ENCODE results near the gene PAK5.
A peak's percentile ranks its signal among the peaks of the same experiment; 100 is the strongest.

Gene PAK5

DNA sequence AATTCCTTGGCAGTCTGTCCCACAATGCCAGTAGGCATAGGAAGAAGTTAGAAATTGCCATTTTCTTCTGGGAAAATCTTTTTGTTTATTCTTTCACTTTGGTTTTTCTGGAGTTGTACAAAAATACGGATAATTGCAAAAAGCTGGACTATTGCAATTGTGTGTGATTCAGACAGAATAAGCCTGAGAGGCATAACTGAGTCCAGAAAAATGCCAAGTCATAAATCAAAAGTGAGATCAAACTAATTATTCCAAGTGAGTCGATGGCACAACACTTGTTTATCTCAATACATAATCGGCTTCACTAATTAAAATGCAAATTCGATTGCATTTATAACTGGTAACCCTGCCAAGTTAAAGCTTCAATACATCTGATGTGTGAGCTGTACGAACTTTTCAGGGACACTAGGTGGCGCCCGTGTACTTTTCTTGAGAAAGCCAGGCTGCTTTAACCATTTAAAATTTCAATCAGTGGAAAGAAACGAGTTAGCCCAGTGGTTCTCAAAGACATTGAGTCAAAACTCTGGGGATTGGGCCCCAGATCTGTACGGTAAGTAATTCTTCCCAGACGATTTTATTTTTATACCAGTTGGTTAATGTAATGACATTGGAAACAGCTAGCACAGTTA lies 221.9 kb downstream of the PAK5 start:
- H3K9ac ChIP-seq (ENCODE audit: low read length), result no peak overlapping the region
- peaks cover 7% of the 10 kb centered on the region for H3K4me1 ChIP-seq (ENCODE audit: control insufficient read depth, insufficient read depth, low read length)
- no peaks in the 10 kb centered on the region for H3K36me3 ChIP-seq (ENCODE audit: control insufficient read depth, insufficient read depth, low read length, severe bottlenecking)
- peak; percentile 87 for DNase-seq (ENCODE audit: low read depth)
- H3K9me3 ChIP-seq (ENCODE audit: control insufficient read depth, low read length), result no peaks in the 10 kb centered on the region
- H3K27me3 ChIP-seq (replicated peaks; ENCODE audit: control insufficient read depth, insufficient read depth, low read length), result peaks cover 18% of the 10 kb centered on the region
- H3K4me3 ChIP-seq (ENCODE audit: low read length), result no peak overlapping the region

DNA sequence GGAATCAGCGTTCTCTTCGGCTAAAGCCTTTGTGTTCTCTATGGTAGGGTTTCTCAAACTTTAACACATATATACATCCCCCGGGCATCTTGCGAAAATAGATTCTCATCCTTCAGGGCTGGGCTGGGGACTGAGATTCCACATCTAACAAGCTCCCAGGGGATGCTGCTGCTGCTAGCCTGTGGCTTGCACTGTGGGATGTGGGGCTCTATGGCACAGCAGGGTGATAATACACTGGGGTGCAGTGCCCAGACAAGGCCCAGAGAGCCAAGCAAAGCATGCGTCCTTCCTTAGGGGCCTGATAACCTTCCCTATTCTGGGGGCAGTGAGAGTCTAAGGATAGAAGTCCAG lies 222.4 kb downstream of the PAK5 start:
- H3K27me3 ChIP-seq (replicated peaks; ENCODE audit: control insufficient read depth, insufficient read depth, low read length), result peaks cover 19% of the 10 kb centered on the region
- no peaks in the 10 kb centered on the region for H3K9me3 ChIP-seq (ENCODE audit: control insufficient read depth, low read length)
- H3K9ac ChIP-seq (ENCODE audit: low read length), result no peak overlapping the region
- H3K36me3 ChIP-seq (ENCODE audit: control insufficient read depth, insufficient read depth, low read length, severe bottlenecking), result no peaks in the 10 kb centered on the region
- H3K4me3 ChIP-seq (ENCODE audit: low read length), result no peak overlapping the region
- DNase-seq (ENCODE audit: low read depth), result no peak
- H3K4me1 ChIP-seq (ENCODE audit: control insufficient read depth, insufficient read depth, low read length), result peaks cover 7% of the 10 kb centered on the region

DNA sequence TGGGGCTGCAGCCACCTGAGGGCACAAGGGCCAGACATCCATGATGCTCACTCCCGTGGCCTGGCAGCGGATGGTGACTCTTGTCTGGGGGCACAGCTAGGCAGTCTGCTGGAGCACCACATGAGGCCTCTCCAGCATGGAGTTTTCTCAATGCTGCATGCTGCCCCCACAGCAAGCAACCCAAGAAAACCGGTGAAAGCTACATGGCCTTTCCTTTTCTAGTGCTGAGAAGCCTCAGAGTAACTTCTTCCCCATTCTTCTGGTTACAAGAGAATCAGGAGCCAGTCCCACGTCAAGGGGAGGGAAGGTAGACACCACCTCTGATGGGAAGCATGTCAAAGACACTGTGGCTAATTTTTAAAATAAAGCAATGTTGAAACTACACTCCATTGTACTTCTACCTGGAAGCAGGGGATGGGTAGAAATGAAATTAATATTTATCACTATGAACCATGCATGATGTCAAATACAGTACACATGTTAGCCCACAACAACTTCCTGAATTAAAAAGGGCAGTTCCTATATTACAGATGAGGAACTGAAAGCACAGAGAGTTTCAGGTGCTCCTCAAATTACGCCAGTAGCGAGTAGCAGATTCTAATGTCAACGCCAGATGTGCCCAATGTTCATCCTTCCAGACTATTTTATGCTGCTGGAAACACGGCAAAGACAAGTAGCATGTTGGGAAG lies 223.0 kb downstream of the PAK5 start:
- H3K36me3 ChIP-seq (ENCODE audit: control insufficient read depth, insufficient read depth, low read length, severe bottlenecking), result no peaks in the 10 kb centered on the region
- no peak overlapping the region for H3K9ac ChIP-seq (ENCODE audit: low read length)
- no peaks in the 10 kb centered on the region for H3K9me3 ChIP-seq (ENCODE audit: control insufficient read depth, low read length)
- DNase-seq (ENCODE audit: low read depth), result no peak
- H3K4me1 ChIP-seq (ENCODE audit: control insufficient read depth, insufficient read depth, low read length), result peaks cover 7% of the 10 kb centered on the region
- no peak overlapping the region for H3K4me3 ChIP-seq (ENCODE audit: low read length)
- peaks cover 24% of the 10 kb centered on the region for H3K27me3 ChIP-seq (replicated peaks; ENCODE audit: control insufficient read depth, insufficient read depth, low read length)

DNA sequence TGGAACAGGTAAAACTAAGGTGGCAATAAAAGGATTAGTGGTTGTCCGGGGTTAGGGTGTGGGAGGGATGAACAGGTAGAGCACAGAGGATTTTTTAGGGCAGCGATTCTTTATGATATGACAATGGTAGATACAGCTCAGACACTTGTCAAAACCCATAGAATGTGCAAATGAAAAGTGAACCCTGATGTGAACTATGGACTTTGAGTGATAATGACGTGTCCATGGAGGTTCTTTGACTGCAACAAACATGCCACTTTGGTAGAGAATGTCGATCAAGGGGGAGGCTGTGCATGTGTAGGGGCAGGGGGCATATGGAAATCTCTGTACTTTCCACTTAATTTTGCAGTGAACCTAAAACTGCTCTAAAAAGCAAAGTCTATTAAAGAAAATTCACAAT lies 223.8 kb downstream of the PAK5 start:
- no peaks in the 10 kb centered on the region for H3K36me3 ChIP-seq (ENCODE audit: control insufficient read depth, insufficient read depth, low read length, severe bottlenecking)
- H3K9me3 ChIP-seq (ENCODE audit: control insufficient read depth, low read length), result no peaks in the 10 kb centered on the region
- H3K4me3 ChIP-seq (ENCODE audit: low read length), result no peak overlapping the region
- H3K27me3 ChIP-seq (replicated peaks; ENCODE audit: control insufficient read depth, insufficient read depth, low read length), result peaks cover 25% of the 10 kb centered on the region
- no peak overlapping the region for H3K9ac ChIP-seq (ENCODE audit: low read length)
- peaks cover 7% of the 10 kb centered on the region for H3K4me1 ChIP-seq (ENCODE audit: control insufficient read depth, insufficient read depth, low read length)
- DNase-seq (ENCODE audit: low read depth), result no peak

DNA sequence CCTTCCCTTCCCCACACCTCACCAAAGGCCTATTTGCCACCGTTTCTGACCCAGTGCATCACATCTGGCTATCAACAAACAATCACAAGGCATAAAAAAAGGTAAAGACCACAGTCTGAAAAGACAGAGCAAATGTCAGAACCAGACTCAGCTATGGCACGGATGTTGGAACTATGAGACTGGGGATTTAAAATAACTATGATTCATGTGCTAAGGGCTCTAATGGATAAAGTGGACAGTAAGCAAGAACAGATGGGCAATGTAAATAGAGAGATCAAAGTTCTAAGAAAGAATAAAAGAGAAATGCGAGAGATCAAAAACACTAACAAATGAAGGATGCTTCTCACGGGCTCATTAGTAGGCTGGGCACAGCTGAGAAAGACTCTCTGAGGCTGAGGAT lies 225.0 kb downstream of the PAK5 start:
- peaks cover 16% of the 10 kb centered on the region for H3K27me3 ChIP-seq (replicated peaks; ENCODE audit: control insufficient read depth, insufficient read depth, low read length)
- H3K36me3 ChIP-seq (ENCODE audit: control insufficient read depth, insufficient read depth, low read length, severe bottlenecking), result no peaks in the 10 kb centered on the region
- no peak overlapping the region for H3K9ac ChIP-seq (ENCODE audit: low read length)
- no peak overlapping the region for H3K4me3 ChIP-seq (ENCODE audit: low read length)
- peak; percentile 33 for DNase-seq (ENCODE audit: low read depth)
- H3K9me3 ChIP-seq (ENCODE audit: control insufficient read depth, low read length), result no peaks in the 10 kb centered on the region
- H3K4me1 ChIP-seq (ENCODE audit: control insufficient read depth, insufficient read depth, low read length), result peaks cover 7% of the 10 kb centered on the region

DNA sequence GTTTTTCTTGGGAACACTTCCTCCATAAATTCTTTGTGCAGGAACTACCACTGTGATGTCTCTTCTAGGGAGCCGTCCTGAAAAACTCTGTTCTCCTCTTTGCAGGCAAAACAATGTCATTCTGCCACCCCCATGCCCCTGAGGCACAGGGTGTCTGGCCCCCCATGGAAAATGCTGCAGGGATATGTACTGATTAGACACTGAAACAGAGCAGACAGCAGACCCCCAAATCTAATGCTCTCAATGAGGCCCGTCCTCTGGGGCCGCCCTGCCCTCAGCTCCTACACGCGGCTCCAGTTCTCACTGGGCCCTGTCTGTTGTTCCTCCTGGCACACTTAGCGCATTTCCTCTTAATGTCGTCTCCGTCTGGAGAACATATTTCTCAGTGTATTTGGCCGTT lies 227.0 kb downstream of the PAK5 start:
- peaks cover 16% of the 10 kb centered on the region for H3K27me3 ChIP-seq (replicated peaks; ENCODE audit: control insufficient read depth, insufficient read depth, low read length)
- H3K36me3 ChIP-seq (ENCODE audit: control insufficient read depth, insufficient read depth, low read length, severe bottlenecking), result no peaks in the 10 kb centered on the region
- no peak for DNase-seq (ENCODE audit: low read depth)
- no peaks in the 10 kb centered on the region for H3K9me3 ChIP-seq (ENCODE audit: control insufficient read depth, low read length)
- peaks cover 6% of the 10 kb centered on the region for H3K4me1 ChIP-seq (ENCODE audit: control insufficient read depth, insufficient read depth, low read length)
- H3K9ac ChIP-seq (ENCODE audit: low read length), result no peak overlapping the region
- H3K4me3 ChIP-seq (ENCODE audit: low read length), result no peak overlapping the region

DNA sequence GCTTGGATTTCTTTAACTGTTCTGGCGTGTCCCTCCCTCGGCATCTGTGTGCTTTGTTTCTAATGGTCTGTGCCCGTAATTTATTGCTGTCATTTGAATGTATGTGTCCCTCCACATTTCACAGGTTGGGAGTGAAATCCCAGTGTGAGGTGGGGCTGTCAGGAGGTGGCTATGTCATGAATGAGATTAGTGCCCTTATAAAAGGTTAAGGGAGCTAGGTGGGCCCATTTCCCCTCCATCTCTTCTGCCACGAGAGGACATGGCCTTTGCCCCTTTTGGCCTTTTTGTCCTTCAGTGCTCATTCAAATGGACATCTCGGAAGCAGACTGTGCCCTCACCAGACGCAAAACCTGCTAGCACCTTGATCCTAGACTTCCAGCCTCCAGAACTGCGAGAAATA lies 228.2 kb downstream of the PAK5 start:
- H3K9me3 ChIP-seq (ENCODE audit: control insufficient read depth, low read length), result no peaks in the 10 kb centered on the region
- H3K36me3 ChIP-seq (ENCODE audit: control insufficient read depth, insufficient read depth, low read length, severe bottlenecking), result no peaks in the 10 kb centered on the region
- no peak overlapping the region for H3K4me3 ChIP-seq (ENCODE audit: low read length)
- H3K27me3 ChIP-seq (replicated peaks; ENCODE audit: control insufficient read depth, insufficient read depth, low read length), result peaks cover 16% of the 10 kb centered on the region
- no peak for DNase-seq (ENCODE audit: low read depth)
- no peaks in the 10 kb centered on the region for H3K4me1 ChIP-seq (ENCODE audit: control insufficient read depth, insufficient read depth, low read length)
- no peak overlapping the region for H3K9ac ChIP-seq (ENCODE audit: low read length)

DNA sequence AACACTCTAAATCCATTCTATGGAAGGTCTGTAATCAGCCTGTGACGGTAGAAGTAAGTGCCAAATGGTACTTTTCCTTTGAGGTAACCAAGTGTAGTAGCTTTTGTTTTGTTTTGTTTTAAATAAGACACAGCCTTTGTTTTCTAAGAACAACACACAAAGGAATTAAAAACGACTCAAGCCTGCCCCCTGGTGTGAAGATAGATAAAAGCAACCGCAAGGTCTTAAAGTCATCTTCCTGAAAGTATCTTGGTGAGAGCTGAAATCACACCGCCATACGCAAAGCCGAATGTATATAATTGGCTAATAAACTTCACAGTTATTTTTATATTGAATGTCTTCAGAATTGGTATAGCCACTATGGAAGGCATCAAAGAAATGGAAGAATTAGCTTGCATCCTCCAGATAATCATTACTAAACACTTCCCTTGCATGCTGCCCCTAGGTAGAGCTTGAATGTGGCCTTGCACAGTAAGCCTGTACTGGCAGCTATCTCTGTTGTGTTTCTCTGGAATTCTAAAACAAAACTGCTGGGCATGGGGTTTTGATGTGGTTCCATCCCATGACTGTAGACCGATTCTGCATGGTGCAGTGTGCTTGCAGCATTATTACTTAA lies 228.9 kb downstream of the PAK5 start:
- DNase-seq (ENCODE audit: low read depth), result peak; percentile 90
- Histone ChIP-seq H3K9me3 (ENCODE audit: control insufficient read depth, low read length) (no peaks in the 10 kb centered on the region), H3K9ac (ENCODE audit: low read length) (no peak overlapping the region), H3K4me1 (ENCODE audit: control insufficient read depth, insufficient read depth, low read length) (no peaks in the 10 kb centered on the region), H3K36me3 (ENCODE audit: control insufficient read depth, insufficient read depth, low read length, severe bottlenecking) (no peaks in the 10 kb centered on the region), H3K4me3 (ENCODE audit: low read length) (no peak overlapping the region), H3K27me3 (replicated peaks; ENCODE audit: control insufficient read depth, insufficient read depth, low read length) (peaks cover 20% of the 10 kb centered on the region)

DNA sequence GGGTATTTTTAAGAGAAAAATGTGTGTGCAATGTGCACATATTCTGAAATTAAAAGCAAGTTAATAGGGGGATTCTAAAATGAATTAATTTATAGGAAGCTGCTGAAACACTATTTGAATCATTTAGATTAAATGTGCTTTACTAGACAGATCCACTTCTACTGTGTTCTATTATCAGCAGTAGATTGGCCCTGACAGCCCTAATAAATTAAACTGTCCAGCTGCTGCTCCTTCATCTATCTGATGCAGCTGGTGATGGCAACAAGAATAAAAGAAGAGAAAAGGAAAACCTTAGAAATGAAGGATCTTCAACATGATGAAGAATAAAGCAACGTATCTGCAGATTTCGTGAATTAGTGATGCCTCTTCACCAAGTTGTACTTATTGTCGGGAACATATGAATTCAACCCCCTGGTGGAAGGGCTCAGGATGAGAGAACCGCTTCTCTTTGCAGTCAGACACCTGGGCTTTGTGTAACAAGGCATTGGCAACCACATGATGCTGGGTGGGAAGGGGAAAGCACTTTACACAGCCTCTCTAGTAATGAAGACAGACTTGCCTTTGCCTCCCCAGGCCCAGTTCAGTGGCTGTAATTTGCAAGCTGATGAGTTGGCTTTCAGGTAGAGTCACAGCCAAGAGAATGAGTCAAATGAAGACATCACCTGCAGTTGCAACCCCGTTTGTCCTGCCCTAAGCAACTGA lies 230.1 kb downstream of the PAK5 start:
- Histone ChIP-seq H3K4me1 (ENCODE audit: control insufficient read depth, insufficient read depth, low read length) (no peaks in the 10 kb centered on the region), H3K27me3 (replicated peaks; ENCODE audit: control insufficient read depth, insufficient read depth, low read length) (peaks cover 32% of the 10 kb centered on the region), H3K4me3 (ENCODE audit: low read length) (no peak overlapping the region), H3K9ac (ENCODE audit: low read length) (no peak overlapping the region), H3K36me3 (ENCODE audit: control insufficient read depth, insufficient read depth, low read length, severe bottlenecking) (no peaks in the 10 kb centered on the region), H3K9me3 (ENCODE audit: control insufficient read depth, low read length) (no peaks in the 10 kb centered on the region)
- DNase-seq (ENCODE audit: low read depth), result no peak

DNA sequence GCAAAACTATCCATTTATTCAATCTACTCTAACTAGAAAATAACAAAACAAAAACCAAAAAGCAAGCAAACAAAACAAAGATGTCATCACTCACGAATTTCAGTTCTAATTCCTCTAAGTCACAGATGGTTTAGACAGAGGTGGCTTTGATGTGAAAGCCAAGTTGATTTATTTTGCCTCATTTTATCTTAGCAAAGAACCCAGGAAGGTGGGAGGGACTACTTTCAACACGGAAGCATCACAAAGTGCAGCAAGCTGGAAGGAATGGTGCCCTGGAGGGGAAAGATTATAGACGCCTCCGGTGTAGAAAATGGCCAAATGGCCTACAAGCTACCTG lies 236.1 kb downstream of the PAK5 start:
- no peaks in the 10 kb centered on the region for H3K36me3 ChIP-seq (ENCODE audit: control insufficient read depth, insufficient read depth, low read length, severe bottlenecking)
- H3K27me3 ChIP-seq (replicated peaks; ENCODE audit: control insufficient read depth, insufficient read depth, low read length), result peaks cover 49% of the 10 kb centered on the region
- no peak overlapping the region for H3K9ac ChIP-seq (ENCODE audit: low read length)
- DNase-seq (ENCODE audit: low read depth), result no peak
- H3K4me3 ChIP-seq (ENCODE audit: low read length), result no peak overlapping the region
- H3K4me1 ChIP-seq (ENCODE audit: control insufficient read depth, insufficient read depth, low read length), result no peaks in the 10 kb centered on the region
- H3K9me3 ChIP-seq (ENCODE audit: control insufficient read depth, low read length), result peaks cover 8% of the 10 kb centered on the region

DNA sequence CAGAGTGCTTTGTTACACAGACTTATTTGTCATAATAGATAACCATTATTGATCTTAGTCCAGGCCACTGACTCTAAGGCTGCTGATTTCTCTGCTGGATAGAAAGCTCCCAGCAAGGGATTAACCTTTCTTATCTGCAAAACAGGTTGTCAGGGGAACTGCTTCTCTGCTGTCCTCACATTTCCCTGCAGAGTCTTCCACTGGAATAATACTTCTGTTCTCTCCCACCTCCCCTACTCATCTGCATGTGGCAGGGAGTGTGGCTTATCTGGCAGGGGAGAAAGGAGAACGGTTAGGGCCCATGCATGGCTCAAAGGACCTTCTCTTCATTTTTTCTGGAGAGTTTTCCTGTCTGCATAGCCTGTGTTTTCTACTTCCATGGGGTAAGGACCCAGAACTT lies 238.3 kb downstream of the PAK5 start:
- DNase-seq (ENCODE audit: low read depth), result no peak
- H3K27me3 ChIP-seq (replicated peaks; ENCODE audit: control insufficient read depth, insufficient read depth, low read length), result peaks cover 56% of the 10 kb centered on the region
- no peaks in the 10 kb centered on the region for H3K4me1 ChIP-seq (ENCODE audit: control insufficient read depth, insufficient read depth, low read length)
- peaks cover 8% of the 10 kb centered on the region for H3K9me3 ChIP-seq (ENCODE audit: control insufficient read depth, low read length)
- H3K9ac ChIP-seq (ENCODE audit: low read length), result no peak overlapping the region
- no peaks in the 10 kb centered on the region for H3K36me3 ChIP-seq (ENCODE audit: control insufficient read depth, insufficient read depth, low read length, severe bottlenecking)
- no peak overlapping the region for H3K4me3 ChIP-seq (ENCODE audit: low read length)

Data from adipocyte (in vitro differentiated cells).